ENCODE measurements around the gene VHLL.

- TF ChIP-seq CTCF (IDR thresholded peaks at IDR 0.05) (no peak), POLR2A (IDR thresholded peaks at IDR 0.05) (no peak)
These were observed 45.5 kb downstream of the VHLL start for GRCh38 chr1:156253634-156254033.

Measured in lower leg skin (tissue), 3 donors.